Ureter (tissue), 1 donor: Measurements from ENCODE around the gene CST1. TPM values are rescaled to one million over a fixed set of nuclear protein-coding genes. Genes with fewer than 3 reads are reported as not detected.
"Not testable (repeated sequence)": the region's sequence is repeated elsewhere in the genome, so short reads cannot be mapped to it uniquely, and the experiment has no call there.

ENCODE experiments used
- DNase-seq: peaks from one replicate; pipeline ENCODE4 v3.0.0-alpha.2; 2020; ENCODE audit warnings: low spot score
- total RNA-seq: library from RNA; stranded (reverse); gene quantifications from one replicate; pipeline ENCODE4 v1.2.4, GENCODE V29; 2023
- donor health status: DM: yes; HTN: yes; CAD: no.

Gene CST1
- total RNA-seq, 1 donor from 2014 or later: not detected

- DNase-seq: not testable (repeated sequence)
Measured at GRCh38 chr20:23755131-23755611, 4.4 kb upstream of the CST1 start.

DNA sequence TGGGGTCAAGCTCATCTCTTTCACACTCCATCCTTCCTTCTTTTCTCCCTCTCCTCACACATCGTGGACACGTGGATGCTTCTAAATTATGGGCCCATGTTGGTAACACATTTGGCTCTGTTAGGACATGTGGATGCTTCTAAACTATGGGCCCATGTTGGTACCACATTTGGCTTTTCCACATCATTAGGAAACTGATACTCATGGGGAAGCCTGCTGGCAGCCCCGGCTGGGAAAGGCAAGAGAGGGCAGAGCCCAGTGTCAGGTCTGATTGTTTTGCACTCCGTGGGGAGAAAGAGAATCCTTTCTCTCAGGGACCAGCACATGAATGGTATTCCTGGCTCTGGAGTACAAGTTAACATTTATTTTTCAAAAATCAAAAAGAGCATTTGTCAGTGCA lies 4.0 kb upstream of the CST1 start:
- no peak for DNase-seq

GRCh38 chr20:23753589-23753988 lies 2.9 kb upstream of the CST1 start:
- no peak for DNase-seq

DNA sequence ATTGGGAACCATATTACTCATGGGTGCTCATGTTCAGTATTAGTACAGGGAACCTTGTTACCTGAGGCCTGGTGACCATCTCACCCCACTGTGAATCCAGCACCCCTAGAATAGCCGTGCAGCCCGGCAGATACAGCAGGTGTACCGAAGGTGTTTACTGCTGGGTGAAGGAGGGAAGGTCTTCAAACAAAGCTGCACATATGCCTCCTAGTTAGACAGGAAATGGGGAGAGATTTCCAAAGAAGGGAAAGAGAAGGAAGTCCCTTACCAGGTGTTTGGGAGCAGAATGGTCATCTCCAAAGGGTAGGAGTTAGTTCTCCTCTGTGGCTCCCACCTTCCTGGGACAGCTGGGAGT lies 2.4 kb upstream of the CST1 start:
- no peak for DNase-seq

GRCh38 chr20:23752481-23753193 lies 1.9 kb upstream of the CST1 start:
- DNase-seq: no peak

- DNase-seq: no peak
Measured at GRCh38 chr20:23752019-23752418, 1.3 kb upstream of the CST1 start.

- DNase-seq: no peak
Measured at GRCh38 chr20:23749746-23750145, 989 bp downstream of the CST1 start.

DNA sequence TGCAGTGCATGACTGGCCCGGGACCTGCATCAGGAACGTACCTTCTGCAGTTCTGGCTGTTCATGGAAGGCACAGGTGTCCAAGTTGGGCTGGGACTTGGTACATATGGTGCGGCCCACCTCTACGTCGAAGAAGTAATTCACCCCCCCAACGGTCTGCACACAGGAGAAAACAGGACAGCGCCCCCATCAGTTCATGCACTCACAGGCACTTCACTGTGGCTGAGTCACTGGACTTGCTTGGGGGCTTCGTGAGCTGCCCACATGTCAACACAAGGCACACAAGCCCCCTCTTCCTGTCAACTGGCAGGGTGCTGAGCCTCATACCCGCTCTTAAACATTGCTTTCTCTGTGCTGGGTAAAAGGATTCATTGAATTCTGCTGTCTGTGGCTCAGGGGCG lies 1.8 kb downstream of the CST1 start:
- not testable (repeated sequence) for DNase-seq

DNA sequence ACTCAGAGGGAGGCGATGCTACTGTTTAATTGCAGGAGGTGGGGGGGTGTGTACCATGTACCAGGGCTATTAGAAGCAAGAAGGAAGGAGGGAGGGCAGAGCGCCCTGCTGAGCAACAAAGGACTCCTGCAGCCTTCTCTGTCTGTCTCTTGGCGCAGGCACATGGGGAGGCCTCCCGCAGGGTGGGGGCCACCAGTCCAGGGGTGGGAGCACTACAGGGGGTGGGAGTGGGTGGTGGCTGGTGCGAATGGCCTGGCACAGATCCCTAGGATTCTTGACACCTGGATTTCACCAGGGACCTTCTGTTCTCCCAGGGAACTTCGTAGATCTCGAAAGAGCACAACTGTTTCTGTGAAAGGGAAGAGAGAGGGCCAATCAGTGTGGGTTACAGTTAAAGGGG lies 3.2 kb downstream of the CST1 start:
- DNase-seq: not testable (repeated sequence)

DNA sequence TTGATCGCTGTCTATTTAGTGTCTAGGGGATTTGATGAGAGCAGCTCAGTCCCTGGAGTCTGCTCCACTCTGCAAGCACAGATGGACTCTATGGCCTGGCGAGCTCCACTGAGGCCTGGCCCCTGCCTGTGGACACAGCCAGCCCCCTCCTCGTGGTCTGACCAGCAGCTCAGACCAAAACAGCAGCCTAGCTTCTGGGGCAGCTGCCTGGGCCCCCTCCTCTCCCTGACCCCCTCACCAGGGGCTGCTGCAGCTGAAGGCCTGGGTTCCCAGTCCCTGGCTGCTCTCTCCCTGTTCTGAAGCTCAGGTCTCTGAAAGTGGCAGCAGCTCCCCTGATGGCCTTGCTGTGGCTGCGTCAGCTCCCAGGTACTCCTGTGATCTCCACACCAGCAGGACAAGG lies 3.6 kb downstream of the CST1 start:
- not testable (repeated sequence) for DNase-seq

GRCh38 chr20:23746321-23746720 lies 4.4 kb downstream of the CST1 start:
- no peak for DNase-seq

DNA sequence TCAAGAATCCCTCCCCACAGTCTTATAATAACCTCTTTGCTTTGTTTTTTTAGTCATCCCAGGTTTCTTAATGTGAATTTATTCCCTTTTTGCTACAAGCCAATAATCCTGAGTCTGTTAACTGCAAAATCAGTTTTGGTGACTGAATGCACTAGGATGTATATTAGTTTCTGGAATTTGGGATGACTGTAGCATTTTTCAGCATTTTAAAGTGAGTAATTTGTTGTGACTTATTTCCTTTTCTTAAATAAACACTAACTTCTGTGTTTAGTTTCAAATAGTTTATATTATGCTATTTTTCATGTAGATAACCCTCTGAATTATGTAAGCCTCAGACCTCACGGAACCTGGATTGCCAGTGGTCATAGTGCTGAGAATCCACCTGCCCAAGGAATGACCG lies 5.5 kb downstream of the CST1 start:
- no peak for DNase-seq

- DNase-seq: no peak
Measured at GRCh38 chr20:23744817-23745216, 5.9 kb downstream of the CST1 start.

GRCh38 chr20:23735391-23735790 lies 15.3 kb downstream of the CST1 start:
- not testable (repeated sequence) for DNase-seq

GRCh38 chr20:23734949-23735348 lies 15.8 kb downstream of the CST1 start:
- DNase-seq: not testable (repeated sequence)

DNA sequence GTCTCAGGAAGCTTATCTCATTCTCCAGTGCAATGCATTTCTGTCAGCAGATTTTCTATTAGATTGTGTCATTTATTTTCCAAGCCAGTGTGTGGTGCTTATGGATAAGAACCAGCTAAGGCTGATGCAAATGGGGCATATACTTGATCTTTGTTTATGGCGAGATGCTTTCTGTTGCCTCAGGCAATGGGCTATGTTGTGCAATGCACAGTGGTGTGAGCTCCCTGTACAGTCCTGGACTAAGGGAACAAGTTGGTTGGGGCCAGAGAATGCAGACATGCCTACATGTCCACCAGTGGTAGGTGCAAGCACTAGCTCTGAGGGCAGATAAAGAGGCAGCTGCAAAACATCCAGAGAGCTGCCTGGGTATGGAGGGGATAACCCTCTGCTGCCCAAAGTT lies 16.3 kb downstream of the CST1 start:
- not testable (repeated sequence) for DNase-seq

DNA sequence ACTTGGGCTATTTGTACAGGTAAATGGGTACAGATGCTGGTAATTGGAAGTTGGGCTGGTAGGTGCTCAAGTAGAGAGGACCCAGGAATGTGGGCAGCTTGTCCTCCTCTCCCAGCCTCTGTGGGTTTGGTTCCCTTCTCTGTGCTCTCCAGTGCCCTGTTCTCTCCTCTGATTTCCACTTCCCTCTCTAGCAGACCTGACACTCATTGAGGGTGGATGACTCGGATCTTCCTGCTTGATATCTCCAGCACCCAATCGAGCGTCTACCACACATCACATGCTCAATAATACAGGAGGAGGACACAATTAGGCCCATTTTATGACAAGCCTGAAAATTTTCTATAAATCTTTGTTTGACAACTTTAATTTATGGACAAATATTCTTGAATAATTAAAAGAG lies 23.7 kb downstream of the CST1 start:
- no peak for DNase-seq

DNA sequence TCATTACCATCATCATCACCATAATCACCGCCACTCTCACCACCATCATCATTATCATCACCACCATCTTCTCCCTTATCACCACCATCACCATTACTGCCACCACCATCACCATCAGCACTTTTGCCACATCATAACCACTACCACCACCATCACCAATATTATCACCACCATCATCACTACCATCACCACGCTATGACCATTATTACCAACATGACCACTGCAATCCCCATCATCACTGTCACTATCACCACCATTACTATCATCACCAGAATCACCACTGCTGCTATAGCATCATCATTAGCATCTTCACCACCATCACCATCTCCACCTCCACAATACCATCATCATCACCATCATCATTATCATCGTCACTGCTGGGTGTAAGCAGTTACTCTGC lies 25.6 kb downstream of the CST1 start:
- no peak for DNase-seq

DNA sequence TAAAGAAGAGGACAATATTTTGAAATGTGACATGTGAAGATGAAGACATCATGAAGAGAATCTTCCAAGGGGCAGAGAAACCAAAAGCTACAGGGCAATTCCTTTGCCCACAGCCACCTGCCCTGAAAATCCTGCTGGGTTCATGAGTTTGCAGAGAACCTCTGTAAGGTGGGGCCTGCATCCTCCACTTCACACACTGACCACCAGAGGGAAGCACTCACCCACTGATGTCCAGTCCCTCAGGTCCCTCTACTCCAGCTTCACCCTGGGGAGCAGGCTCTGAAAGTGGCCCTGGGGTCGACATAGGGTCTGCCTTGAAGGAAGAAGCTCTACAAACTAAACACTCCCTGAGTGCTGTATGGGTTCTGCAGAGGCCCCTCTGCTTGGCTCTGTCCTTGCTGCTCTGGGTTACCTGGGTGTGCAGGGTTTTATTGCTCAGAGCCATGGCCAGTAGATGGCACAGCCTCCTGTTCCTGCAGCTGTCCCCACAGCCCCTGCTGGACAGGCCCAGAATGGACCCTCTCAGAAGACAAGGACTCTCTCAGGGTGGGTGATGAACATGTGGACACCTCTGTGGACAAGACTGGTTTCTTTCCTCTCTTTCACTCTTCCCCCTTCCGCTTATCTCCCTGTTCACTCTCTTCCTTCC lies 27.0 kb downstream of the CST1 start:
- not testable (repeated sequence) for DNase-seq

DNA sequence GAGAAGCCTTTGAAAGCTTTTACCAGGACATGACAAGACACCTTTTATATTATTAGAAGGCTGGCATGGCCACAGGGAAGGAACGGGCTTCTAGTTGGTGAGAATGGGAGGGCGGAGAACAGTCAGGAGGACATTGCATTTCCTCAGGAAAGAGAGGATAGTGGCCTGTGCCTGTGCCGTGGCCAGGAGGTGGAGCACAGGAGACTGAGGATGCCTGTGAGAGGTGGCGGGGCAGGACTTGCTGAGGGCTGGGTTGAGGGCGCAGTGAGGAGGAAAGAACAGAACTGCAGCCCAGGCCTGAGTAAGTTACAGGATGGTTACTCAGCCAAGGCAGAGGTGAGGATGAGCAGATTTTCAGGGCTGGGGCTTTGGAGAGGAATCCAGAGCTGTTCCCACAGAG lies 27.9 kb downstream of the CST1 start:
- not testable (repeated sequence) for DNase-seq

- no peak for DNase-seq
Measured at GRCh38 chr20:23721962-23722361, 28.8 kb downstream of the CST1 start.

DNA sequence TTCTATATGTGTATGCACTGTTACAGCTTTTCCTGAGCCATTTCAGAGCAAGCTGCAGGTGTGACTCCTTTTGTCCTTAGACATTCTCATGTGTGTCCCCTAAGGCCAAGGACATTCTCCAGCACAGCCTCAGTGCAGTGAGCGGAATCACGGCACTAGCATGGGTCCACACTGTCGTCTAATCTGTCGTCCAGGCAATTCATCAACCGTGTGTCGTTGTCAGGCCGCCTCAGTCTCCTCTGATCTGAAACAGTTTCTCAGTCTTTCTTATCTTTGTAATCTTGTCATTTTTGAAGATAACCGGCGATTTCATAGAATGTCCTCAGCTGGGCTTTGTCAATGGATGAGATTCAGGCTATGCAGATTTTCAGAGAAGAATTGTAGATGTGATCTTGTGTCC lies 31.4 kb downstream of the CST1 start:
- not testable (repeated sequence) for DNase-seq

- DNase-seq: not testable (repeated sequence)
Measured at GRCh38 chr20:23711778-23712177, 39.0 kb downstream of the CST1 start.

- no peak for DNase-seq
Measured at GRCh38 chr20:23710771-23711170, 40.0 kb downstream of the CST1 start.
